HFF-Myc (cell line): ENCODE results near the gene UBE2L3.

ENCODE experiments used
- DNase-seq: peaks from one replicate; pipeline ENCODE4 v3.0.0-alpha.2; 2011; ENCODE audit warnings: low read depth; ENCODE audit errors: extremely low read depth
- H3K4me3 ChIP-seq: replicated peaks from 2 replicates; pipeline ENCODE4 v1.5.1; 2011; ENCODE audit warnings: low read depth, mild to moderate bottlenecking, control low read depth, low read length
- TF ChIP-seq, protein P1 (sequence below): IDR thresholded peaks from 2 replicates; pipeline ENCODE4 v1.5.1; 2012; ENCODE audit warnings: mild to moderate bottlenecking, low read depth, low read length, control low read depth; ENCODE audit errors: missing control alignments

UBE2L3 gene

GRCh38 chr22:21624880-21625791 lies 57.6 kb downstream of the UBE2L3 start:
- H3K4me3 ChIP-seq = no peak overlapping the region
- TF ChIP-seq, protein P1, sequence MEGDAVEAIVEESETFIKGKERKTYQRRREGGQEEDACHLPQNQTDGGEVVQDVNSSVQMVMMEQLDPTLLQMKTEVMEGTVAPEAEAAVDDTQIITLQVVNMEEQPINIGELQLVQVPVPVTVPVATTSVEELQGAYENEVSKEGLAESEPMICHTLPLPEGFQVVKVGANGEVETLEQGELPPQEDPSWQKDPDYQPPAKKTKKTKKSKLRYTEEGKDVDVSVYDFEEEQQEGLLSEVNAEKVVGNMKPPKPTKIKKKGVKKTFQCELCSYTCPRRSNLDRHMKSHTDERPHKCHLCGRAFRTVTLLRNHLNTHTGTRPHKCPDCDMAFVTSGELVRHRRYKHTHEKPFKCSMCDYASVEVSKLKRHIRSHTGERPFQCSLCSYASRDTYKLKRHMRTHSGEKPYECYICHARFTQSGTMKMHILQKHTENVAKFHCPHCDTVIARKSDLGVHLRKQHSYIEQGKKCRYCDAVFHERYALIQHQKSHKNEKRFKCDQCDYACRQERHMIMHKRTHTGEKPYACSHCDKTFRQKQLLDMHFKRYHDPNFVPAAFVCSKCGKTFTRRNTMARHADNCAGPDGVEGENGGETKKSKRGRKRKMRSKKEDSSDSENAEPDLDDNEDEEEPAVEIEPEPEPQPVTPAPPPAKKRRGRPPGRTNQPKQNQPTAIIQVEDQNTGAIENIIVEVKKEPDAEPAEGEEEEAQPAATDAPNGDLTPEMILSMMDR = no peak
- DNase-seq = no peak

- TF ChIP-seq, protein P1 = no peak
- H3K4me3 ChIP-seq = no peak overlapping the region
- DNase-seq = no peak
These were observed 58.7 kb downstream of the UBE2L3 start for GRCh38 chr22:21626073-21626734.

- DNase-seq = no peak
- 0 out of 2 replicates have a peak overlapping the region, but pooled peaks have one; percentile 3 for H3K4me3 ChIP-seq
- TF ChIP-seq, protein P1 = no peak
These were observed 59.4 kb downstream of the UBE2L3 start for GRCh38 chr22:21626735-21627469.

DNA sequence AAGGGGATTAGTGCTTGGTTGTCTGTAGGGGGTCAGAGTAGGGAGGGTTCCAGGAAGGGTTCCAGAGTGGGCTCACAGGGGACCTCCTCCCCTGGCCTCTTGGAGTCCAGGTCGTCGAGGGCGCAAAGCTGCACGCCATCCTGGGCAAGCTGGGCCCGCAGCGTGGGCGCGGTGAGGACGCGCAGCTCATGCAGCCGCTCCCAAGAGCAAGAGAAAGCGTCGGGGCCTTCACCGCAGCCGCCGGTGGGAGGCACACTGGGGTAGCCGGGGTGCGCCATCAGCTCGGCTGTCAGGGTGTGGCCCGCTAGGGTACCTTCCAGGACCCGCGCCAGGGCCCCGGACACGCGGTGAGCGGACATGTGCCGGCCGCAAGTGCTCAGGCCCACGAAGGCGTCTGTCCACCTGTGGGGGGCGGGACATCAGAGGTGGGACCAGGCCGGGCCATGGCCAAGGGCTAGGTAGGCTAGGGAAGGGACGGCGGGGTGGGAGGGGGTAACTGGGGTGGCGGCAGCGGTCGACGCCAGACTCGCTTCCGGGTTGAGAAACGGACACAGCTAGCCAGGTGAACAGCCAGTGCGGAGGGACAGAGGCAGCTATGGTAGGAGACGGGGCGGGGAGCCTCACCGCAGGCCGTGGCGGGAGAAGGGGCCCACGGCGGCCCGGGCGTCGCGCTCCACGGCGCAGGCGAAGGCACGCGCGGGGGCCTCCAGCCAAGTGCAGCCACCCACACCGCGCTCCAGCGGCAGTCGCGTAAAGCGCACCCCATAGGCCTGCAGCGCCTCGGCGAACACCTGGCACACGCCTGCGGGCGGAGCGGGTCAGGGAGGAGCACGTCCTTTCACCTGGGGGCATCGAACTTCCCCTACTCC lies 61.1 kb downstream of the UBE2L3 start:
- no peak for DNase-seq
- H3K4me3 ChIP-seq = peak overlapping the region; percentile 99
- TF ChIP-seq, protein P1 = no peak

DNA sequence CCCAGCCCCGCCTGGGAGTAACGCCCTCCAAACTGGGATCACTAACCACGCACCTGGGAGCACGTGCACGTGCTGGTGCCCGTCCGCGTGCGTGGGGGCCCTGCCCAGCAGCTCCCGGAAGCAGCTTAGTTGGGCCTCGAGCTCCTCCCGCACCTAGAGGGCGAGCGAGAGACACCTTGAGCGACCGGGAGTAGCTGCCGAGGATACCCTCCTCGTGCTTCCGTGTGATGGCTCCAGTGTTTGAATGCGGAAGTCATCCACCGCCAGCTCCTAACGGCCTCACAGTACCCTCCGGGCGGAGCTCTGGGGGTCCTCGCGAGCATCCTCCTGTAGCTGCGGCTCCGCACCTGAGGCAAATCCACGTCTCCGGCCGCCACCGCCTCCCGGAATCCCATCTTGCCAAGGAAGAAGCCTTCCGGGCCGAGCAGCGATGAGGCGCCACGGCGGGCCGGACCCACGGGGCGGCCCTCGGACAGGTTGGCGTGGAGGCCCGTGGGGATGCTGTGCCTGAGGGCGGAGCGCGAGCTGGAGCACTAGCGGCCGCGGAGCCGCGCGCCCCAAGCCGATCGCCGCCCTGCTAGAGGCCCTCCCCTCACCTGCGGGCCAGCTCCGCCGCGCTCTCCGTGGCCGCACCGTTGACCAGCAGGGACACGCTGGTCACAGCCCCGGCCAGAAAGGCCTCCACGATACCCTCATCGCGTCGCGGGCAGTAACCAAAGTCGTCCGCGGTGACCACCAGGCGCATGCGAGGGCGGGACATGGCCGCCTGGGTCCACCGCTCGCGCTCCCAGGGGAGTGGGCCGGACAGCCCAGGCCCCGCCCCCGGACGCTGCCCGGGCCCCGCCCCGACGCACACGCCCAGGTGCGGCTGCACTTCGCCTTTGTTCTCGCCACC lies 62.0 kb downstream of the UBE2L3 start, which contains the start of gene YDJC:
Gene YDJC, minus strand, starts transcription at position 768 of the 895 bp plus-strand sequence. Its CDS starts 8 bp downstream, at position 760.
- peak; percentile 71 for DNase-seq
- TF ChIP-seq, protein P1 = peak; percentile 59
- peak within 1 kb of the TSS; percentile 99 for H3K4me3 ChIP-seq
